ENCODE data around the gene CDC37.
"Not testable (repeated sequence)": the region's sequence is repeated elsewhere in the genome, so short reads cannot be mapped to it uniquely, and the experiment has no call there.

CDC37 gene

DNA sequence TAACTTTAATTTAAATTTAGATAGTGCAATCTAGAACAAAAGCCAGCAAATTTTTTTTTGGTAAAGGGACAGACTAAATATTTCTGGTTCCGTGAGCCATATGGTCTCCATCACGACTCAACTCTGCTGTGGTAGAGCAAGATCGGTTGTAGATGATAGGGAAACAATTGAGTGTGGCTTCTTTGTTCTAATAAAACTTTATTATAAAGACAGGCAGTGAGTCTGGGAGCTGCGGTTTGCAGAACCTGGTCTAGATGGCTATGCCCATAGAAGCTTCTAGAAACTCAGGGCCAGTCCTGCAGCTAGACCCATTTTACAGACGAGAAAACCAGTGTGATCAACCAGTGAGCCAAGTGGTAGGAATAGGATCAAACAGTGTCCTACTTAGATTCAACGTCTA, 11.2 kb downstream of the CDC37 start:
- TF ChIP-seq, protein P1, sequence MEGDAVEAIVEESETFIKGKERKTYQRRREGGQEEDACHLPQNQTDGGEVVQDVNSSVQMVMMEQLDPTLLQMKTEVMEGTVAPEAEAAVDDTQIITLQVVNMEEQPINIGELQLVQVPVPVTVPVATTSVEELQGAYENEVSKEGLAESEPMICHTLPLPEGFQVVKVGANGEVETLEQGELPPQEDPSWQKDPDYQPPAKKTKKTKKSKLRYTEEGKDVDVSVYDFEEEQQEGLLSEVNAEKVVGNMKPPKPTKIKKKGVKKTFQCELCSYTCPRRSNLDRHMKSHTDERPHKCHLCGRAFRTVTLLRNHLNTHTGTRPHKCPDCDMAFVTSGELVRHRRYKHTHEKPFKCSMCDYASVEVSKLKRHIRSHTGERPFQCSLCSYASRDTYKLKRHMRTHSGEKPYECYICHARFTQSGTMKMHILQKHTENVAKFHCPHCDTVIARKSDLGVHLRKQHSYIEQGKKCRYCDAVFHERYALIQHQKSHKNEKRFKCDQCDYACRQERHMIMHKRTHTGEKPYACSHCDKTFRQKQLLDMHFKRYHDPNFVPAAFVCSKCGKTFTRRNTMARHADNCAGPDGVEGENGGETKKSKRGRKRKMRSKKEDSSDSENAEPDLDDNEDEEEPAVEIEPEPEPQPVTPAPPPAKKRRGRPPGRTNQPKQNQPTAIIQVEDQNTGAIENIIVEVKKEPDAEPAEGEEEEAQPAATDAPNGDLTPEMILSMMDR (IDR thresholded peaks at IDR 0.05; ENCODE audit: insufficient read depth, missing control alignments): no peak
- FAIRE-seq: no peak
- no peak for DNase-seq (ENCODE audit: insufficient read length, low spot score)

DNA sequence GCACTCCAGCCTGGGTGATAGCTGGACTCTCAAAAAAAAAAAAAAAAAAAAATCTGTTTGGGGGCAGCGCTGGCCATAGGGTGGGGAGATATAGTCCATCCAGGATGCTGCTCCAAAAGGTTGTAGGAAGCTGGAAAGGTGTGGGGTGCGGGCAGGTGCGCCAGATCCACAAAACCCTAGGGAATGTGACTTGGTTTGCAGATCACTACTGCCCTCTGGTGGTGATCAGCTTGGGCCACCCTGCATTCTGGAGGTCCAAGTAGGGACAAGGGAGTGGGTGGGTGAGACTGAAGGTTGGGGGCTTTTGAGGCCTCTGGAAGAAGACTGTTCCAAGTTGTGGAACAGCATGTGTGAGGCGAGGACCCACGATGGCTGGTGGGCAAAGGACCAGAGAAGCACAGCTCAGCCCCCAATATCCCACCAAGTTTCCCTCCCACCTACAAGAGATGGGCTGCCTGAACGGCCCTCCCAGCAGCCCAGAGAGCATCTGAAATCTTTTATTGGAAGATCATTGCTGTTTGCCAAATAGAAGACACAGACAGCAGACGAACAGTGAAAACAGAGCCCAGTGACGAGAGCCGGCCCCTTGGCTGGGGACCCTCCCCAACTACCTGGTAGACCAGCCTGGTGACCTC, 12.6 kb downstream of the CDC37 start:
- FAIRE-seq (no peak), DNase-seq (ENCODE audit: insufficient read length, low spot score) (no peak)
- TF ChIP-seq, protein P1 (IDR thresholded peaks at IDR 0.05; ENCODE audit: insufficient read depth, missing control alignments): peak; percentile 83

DNA sequence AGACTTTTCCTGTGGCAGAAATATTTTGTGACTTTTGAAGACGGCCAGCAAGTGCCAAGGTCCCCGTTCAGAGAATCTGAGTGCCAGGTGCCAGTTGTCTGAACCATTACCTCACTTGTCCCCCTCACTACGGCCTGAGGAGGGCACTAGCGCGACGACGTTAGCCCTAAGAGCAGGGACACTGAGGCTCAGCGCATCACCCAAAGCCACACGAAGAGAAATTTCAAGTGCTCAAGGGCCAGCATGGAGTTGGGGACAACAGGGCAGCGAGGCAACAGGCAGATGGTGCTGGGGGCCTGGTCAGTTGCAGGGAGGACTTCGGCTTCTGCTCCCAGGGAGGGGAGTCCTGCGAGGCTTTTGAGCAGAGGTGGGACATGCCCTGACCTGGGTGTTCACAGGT, 13.5 kb downstream of the CDC37 start:
- TF ChIP-seq, protein P1 (IDR thresholded peaks at IDR 0.05; ENCODE audit: insufficient read depth, missing control alignments): no peak
- FAIRE-seq: no peak

DNA sequence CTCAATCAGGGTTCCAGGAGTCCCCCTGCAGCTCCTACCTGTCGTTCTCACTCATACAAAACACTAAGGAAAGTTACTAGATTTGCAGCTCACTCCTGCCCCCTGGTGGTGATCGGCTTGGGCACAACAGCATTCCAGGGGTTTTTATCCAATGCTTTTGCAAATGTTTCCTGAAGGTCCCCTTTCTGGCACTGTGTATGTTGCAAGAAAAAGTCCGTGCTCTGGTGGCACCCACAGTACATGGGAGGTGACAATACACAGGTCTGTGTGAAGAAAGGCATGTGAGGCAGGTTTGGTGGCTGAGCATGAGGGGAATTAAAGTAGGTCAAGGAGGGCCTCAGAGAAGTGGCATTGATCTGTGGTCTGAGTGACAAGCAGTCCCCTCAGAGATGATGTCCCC, 14.4 kb downstream of the CDC37 start:
- DNase-seq (ENCODE audit: insufficient read length, low spot score): no peak
- TF ChIP-seq, protein P1 (IDR thresholded peaks at IDR 0.05; ENCODE audit: insufficient read depth, missing control alignments): peak; percentile 94
- peak; percentile 35 for FAIRE-seq

More for the DNA sequence above, 13.5 kb downstream of the CDC37 start:
- no peak for DNase-seq (ENCODE audit: insufficient read length, low spot score)

DNA sequence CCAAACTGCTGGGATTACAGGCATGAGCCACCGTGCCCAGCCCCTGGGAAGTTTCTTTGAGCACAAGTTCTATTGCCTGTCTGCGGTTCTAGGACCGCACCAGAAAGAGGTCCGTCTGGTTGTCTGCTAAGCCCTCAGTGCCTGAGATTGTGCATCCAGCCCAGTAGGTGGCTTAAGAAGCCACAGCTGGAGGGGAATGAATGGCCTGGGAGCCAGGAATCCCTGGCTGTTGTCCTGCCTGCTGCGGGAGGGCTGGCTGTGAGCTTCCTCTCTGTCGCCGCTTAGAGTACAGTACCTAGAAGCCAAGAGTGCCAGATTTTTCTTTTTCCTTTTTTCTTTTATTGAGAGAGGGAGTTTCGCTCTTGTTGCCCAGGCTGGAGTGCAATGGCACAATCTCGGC, 18.8 kb downstream of the CDC37 start:
- DNase-seq (ENCODE audit: insufficient read length, low spot score): no peak
- TF ChIP-seq, protein P1 (IDR thresholded peaks at IDR 0.05; ENCODE audit: insufficient read depth, missing control alignments): no peak
- FAIRE-seq: no peak

DNA sequence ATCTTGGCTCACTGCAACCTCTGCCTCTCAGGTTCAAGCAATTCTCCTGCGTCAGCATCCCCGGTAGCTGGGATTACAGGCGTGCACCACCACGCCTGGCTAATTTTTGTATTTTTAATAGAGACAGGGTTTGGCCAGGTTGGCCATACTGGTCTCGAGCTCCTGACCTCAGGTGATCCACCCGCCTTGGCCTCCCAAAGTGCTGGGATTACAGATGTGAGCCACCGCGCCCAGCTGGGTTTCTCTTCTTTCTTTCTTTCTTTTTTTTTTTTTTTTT, 20.2 kb downstream of the CDC37 start:
- not testable (repeated sequence) for DNase-seq (ENCODE audit: insufficient read length, low spot score); FAIRE-seq

DNA sequence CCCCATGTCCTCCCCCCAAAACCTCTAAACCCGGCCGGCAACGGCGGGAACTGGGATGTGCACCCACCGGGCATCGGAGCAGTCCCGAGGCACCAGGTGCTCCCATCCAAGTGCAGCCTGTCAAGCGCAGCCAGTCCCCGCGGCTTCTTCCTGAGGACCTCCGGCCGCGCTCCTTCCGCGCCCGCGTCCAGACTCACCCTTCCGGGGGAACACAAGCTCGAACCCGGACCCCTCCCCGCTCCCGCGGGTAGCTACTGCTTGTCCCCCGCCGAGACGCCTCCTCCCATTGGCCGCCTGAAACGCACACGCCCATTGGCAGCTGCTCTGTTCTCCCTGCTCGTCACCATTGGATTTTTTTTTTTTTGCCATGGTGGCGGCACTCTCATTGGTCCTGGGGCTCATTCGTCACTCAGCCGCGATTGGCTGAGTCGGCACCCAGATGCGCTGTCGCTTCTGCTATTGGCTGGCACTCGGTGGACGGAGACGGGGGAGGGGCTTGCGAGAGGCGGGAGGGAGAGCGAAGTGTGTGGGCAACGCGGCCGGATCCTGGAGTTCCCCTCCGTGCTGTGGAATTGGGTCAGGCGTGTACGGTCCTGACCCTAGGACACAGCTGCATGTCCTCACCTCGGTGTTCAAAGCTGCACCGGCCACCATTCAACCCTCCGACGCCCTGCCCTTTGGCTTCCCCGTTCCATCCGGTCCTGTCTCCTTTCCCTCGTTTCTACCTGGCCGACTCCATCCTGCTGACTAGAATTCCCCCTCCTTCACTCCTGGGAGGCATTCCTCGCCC, 22.8 kb downstream of the CDC37 start, which contains the start of gene TYK2:
TYK2 (minus strand) TSS at position 260 of the 790 bp plus-strand sequence. CDS start 2,166 bp downstream, outside the sequence.
- peak; percentile 100 for DNase-seq (ENCODE audit: insufficient read length, low spot score)
- no peak for FAIRE-seq
- TF ChIP-seq, protein P1 (IDR thresholded peaks at IDR 0.05; ENCODE audit: insufficient read depth, missing control alignments): no peak
